ELF-1 (cell line): ENCODE measurements around the gene EVL.
"Not testable (repeated sequence)": the region's sequence is repeated elsewhere in the genome, so short reads cannot be mapped to it uniquely, and the experiment has no call there.

Experiments
- DNase-seq: peaks from one replicate; pipeline ENCODE4 v3.0.0-alpha.2; 2016; ENCODE audit warnings: low read depth, low spot score

The EVL gene, protein sequence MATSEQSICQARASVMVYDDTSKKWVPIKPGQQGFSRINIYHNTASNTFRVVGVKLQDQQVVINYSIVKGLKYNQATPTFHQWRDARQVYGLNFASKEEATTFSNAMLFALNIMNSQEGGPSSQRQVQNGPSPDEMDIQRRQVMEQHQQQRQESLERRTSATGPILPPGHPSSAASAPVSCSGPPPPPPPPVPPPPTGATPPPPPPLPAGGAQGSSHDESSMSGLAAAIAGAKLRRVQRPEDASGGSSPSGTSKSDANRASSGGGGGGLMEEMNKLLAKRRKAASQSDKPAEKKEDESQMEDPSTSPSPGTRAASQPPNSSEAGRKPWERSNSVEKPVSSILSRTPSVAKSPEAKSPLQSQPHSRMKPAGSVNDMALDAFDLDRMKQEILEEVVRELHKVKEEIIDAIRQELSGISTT

DNA sequence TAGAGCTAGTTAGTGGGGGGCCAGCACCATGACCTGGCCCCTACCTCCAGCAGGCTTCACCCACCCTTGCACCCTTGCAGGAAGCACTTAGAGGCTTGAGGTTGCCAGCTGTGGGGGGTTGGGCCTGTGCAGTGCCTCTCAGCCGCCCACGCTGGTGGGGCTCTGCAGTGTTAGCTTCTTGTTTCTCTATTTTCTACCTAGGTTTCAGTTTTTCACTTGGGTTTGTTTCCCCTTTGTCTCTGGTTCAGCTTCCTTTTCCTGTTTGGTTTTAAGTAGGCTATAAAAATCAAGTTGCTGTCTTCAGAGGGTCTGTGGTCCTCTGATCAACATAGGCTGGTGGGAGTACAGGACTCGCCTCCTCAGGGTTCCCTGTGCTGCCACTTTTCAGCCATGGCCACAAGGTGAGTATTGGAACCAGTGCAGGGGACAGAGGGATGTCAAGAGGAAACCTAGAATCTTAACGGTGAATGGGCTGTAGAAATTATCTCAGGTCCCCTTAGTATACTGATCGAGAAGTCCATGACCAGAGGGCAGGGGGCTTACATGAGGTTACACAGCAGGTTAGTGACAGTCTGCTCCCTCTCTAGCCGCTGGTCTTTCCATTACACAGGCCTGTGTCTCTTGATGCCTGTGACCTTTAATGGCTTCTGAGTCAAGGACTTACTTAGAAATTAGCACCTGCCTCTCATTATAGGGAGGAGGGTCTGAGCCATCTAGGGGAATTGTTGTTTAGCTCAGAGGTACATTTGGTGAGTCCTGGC lies at the start of gene EVL:
TSS of gene EVL (plus strand) at position 312 of the 761 bp plus-strand sequence. CDS start at position 391, 79 bp downstream.
- no peak for DNase-seq

DNA sequence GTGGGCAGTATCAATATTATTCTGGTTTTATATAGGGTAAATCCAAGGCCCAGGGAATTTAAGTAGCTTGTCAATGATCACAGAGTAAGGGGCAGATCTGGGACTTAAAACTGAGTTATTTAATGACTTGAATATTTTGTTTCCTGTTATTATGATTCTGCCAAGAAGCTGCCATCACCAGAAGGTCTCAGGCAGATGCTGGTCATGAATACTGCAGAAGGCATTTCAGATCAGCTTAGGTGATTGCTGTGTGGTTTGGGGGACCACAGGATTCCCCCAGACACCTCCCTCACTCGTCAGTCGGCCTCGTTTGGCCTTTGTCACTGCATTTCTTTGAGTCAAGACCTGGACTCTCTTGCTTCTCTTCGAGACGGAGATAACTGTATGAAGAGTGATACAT lies 47.7 kb upstream of the EVL start:
- DNase-seq = no peak

DNA sequence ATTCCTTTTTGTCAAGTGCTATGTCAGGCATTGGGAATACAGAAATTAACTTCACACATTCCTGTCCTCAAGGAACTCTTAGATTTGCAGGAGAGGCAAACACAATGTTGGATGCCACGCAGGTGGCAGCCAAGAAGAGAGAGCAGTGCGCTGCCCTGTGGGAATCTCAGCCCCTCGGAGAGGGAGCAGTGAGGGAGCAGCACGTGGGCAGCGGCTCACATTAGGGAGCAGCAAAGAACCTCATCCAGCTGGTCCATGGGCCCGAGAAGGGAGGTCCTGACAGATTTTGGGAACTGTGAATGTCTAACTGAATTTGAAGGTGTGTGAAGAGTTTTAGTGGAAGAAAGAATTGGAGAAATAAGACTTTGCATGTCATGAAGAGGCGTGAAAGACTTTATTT lies 47.2 kb upstream of the EVL start:
- DNase-seq = no peak

DNA sequence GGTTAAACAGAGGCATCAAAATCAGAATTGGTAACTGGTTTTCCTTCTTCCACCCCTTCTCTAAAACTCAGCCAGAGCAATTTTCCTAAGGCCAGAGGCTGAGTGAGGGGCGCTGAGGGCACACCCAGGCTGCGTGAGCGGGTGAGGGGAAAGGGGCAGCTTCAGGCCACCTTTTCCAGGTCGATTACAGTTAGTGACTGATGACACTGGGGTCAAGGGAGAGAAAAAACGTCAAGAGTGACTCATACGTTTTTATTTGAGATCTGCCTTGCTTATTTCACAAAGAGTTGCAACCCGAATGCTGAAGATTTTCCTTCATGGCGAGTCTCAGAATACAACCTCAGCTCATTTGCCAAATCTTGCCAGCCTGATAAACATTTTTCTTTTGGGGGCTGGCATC lies 46.7 kb upstream of the EVL start:
- no peak for DNase-seq

DNA sequence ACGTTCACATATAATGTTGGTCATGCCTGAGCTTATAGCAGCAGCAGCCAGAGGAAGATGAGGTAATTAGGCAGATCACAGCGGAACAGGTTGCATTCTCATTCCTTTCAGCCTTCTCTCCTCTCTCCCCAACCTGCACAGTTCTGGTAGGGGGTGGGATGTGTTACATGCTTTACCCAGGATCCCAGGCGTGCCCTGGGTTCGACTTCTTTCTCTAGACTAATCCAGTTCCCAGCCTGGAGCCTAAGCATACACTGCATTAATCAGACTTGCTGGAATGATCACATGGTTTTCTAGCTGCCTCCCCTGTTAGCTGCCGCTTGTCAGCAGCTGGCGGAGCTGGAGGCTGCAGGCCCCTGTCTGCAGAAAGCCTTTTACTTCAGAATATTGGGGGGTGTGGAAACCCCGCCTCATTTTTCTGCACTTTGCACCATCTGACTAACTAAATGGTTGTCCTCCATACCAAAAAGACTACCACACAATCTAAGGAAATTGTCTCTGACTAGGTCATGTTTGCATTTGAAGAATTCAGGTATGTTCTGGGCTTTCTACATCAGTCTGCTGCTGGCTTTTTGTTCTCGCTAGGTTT lies 46.0 kb upstream of the EVL start:
- DNase-seq = peak; percentile 52

DNA sequence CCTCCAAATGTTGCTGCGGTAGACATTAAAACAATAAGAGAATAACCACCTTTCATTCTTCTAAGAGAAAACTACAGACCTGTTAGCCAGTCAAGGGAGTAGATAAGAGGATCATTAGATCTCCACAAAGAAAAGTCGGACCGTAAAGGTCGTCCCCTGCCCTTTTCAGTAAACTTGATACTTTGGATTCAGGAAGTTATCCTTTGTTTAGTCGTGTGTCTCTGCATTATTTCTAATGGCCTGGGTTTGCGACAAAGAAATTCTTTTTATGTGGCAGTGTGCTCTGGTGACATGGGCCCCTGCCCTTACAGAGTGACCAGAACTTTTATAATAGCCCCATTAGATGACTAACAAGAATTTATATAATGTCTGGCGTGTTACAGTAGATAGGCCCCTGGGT lies 44.6 kb upstream of the EVL start:
- DNase-seq = no peak

DNA sequence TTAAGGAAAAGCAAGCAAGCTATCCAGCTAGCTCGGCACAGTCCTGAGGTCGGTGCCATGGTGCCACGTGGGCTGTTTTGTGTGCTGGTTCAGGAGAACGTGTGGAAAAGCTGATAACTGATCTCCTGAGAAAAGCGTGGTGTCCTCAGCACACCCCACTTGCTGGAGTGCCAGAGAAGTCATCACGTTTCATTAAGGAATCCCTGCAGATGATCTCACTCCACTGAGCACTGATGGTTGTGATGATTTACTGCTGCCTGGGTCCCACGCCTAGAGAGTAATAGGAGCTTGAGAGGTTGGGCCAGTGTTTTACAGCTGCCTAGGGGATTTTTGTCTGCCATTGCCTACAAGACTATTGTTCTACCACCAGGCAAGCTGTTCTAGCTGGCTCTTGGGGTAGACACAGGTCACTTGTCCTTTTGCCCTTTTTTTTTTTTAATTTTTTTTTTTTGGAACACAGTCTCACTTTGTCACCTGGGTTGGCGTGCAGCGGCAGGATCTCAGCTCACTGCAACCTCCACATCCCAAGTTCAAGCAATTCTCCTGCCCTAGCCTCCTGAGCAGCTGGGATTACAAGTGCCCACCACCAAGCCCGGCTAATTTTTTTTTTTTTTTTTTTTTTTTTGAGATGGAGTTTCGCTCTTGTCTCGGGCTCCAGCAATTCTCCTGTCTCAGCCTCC lies 42.3 kb upstream of the EVL start:
- peak; percentile 20 for DNase-seq

DNA sequence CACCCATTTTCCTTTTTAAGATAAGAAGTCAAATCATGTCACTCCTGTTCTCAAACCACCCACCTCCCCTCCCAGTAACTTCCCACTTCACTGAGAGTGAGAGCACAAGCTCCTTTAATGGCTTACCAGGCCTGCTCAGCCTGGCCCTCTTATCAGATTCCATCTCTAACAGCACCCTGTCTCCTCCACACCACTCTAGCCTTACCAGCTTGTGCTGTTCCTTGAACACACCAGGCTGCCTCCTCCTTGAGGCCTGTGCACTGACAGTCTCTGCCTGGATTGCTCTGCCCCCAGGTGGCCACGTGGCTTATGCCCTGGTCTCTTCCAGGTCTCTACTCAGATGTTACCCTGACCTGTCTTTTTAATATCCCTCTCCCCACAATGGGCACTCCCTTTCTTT lies 40.1 kb upstream of the EVL start:
- peak; percentile 87 for DNase-seq

DNA sequence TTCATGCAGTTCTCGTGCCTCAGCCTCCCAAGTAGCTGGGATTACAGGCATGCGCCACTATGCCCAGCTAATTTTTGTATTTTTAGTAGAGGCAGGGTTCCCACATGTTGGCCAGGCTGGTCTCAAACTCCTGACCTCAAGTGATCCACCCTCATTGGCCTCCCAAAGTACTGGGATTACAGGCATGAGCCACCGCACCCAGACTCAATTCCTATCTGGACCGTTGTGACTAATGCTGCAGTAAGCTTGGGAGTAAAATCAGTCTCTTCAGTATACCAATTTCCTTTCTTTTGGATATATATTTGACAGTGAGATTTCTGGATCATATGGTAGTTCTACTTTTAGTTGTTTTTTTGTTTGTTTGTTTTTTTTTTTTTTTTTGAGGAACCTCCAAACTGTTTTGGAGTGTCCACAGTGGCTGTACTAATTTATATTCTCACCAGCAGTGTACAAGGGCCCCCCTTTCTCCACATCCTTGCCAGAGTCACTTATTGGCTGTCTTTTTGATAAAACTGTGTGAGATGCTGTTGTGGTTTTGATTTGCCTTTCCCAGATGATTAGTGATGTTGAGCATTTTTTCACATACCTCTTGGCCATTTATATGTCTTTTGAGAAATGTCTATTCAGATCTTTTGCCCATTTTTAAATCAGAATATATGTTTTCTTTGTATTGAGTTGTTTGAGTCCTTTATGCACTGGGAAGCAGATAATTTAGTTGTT lies 37.3 kb upstream of the EVL start:
- no peak for DNase-seq

DNA sequence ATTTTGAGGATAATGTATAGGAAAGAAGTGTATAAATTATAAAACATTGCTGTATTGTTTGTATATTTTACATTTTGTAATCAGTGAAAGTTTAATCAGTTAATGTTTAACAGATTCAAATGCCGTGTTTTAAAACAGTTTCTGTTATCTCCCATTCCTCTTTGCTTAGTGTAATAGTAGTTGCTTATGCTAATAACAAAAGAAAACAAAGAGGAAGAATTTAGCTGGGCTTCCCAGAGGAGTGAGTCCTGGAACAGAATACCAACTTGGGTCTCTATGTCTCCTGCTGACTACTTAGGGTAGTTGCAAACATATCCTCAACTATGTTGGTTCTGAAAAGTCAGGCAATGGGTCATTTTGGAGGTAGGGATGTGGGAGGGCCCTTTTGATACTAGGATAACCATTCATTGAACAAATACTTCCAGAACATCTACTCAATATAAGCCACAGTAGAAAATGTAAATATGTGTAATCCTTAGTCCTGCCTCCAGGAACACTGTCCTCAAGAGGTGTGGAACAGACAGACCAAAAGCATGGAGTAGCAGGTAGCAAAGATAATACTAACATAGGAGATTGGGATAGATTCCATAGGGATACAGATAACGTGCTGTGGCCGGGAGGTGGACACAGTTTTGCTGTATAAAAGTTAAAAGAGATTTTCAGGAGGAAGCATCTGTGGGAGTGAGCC lies 36.1 kb upstream of the EVL start:
- DNase-seq = no peak

DNA sequence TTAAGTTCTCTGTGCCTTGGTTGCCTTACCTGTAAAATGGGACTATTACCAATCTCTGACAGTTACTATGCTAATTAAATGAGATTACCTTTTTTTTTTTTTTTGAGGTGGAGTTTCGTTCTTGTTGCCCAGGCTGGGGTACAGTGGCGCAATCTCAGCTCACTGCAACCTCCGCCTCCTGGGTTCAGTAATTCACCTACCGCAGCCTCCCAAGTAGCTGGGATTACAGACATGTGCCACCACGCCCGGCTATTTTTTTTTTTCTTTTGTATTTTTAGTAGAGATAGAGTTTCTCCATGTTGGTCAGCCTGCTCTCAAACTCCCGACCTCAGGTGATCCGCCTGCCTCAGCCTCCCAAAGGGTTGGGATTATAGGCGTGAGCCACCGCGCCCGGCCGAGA lies 35.2 kb upstream of the EVL start:
- not testable (repeated sequence) for DNase-seq

DNA sequence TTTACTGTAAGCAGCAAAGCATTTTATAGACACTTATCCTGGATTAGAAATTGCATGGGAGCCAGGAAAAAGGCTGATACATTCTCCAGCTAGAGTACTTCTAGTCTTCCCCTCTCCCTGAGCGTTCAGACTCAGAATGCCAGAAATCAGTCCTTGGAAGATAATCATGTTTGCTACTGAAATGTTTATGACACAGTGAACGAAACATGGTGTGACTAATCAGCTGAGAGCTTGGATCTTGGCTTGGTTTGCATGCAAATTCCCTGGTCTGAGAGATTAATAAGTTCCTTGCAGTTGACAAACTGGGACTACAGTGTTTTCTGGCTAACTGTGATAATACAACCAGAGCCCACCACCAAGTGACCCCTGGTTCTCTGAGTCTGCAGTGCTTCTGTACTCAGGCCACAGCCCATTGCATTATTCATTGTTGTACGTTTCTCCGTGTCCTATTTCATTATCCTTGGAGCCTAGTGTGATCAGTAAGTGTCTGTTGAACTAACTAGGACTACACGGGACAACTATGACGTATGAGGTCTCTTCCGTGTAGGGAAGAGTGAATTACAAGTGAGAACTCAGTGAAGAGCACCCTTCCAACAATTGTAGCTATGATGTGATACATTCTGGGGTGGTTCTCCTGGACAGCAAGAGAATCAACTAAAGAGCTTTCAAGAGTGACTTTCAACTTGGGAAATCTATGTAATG lies 34.6 kb upstream of the EVL start:
- DNase-seq = no peak

DNA sequence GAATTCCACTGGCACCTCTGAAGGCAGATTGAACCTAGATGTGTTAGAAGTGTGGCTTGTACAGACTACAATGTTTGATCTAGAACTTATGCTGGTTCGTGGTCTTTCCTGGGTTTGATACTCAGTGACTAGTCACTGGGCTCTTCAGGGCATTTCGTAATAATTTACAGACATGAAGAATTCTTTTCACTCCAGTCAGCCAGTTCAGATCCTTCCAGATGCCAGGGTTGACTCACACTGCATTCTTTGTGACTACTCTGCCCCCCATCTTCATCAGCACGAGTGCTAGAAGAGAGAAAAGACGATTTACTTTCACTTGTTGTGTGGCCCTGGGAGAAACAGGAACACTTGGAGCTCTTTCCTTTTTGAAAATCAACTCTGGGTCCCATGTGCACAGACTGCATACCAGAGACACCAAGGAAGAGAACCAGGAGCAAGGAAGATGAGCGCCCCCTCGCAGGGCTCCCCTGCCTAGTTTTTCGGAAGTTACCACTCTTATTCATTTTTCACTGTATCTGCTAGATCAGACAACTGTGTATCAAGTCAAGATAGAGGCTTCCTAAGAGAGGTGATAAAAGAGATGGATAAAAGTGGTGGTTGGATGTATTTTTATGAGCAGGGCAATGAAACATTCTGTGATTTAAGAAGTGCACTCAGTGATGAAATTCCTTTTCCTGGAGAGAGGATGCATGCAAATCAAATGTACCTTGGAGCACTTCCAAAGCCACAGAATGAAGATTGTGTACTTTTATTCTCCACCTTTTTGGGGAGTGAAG lies 33.5 kb upstream of the EVL start:
- peak; percentile 36 for DNase-seq

DNA sequence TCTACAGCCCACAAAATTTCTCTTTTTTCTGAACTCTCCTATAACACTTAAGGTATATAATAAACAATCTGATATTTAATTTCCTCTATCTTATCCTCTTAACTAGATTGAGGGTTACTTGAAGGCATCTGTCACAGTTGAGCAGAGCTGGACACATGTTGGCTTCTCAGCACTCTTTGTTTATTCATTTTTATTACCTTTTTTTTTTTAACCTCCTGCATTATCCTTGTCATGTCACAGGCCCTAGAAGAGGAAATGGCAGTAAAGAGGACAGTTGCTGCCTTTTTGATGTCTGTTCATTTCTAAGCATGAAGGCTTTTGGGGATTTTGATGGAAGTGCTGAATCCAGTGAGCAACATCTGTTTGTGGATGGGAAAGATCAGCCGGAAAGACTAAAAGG lies 32.5 kb upstream of the EVL start:
- no peak for DNase-seq

DNA sequence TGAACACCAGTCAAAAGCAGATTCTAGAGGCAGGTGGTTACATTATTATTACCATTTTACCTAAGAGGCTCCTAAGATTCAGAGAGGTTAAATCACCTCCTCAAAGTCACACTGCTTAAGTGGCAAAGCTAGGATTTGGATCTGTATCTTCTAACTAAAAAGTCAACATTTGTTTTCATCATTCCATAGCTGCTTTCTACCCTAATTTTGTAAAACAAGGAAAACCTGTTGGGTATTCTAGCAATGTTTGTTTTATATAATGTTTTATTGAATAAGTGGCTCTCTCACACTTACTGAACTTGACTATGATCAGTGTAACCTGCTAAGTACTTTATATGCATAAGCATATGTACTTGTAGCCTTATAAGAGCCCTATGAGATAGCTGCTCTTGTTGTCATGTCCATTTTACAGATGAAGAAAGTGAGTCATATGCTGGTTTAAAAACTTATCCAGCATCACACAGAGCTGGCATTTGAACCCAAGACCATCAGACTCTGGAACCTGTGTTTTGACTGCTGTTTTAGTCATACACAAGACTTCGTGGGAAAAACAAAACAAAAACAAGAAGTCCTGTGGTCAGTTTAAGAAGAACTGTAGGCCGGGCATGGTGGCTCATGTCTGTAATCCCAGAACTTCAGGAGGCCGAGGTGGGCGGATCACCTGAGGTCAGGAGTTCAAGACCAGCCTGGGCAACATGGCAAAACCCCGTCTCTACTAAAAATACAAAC lies 31.7 kb upstream of the EVL start:
- DNase-seq = no peak

DNA sequence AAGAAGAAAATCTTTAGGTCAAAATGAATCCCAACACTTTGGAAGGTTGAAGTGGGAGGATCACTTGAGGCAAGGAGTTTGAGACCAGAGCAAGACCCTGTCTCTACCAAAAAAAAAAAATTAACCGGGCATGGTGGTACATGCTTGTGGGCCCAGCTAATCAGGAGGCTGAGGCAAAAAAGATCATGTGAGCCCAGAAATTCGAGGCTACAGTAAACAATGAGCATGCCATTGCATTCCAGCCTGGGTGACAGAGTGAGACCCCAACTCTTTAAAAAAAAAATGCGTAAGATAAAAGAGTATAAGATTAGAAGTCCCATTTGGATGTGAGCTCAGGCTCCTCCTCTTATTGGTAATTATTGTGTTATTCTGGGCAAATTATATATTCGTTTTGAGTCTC lies 30.8 kb upstream of the EVL start:
- DNase-seq = no peak

DNA sequence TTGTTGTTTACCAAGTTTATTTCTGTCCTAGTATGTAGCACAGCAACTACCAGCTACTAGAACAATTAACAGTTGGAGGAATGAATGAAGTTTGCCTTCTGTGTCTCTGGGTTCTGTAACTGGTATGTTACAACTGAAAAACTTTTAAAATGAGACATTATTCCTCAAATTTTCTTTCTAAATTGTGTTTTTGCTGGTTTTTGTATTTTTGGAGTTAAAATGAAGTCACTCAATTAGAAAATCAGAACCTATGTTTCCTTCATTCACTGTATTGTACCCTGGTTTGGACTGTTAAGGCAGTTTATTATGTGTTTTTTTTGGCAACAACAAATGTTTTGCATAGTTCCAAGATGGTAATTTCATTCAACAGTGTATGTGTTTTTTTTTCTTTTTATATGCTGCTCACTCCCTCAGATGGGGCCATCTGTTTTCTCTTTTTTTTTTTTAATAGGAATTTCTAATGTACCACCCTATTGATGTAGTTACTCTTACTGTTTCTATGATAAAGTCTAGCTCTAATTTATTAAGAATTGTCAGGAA lies 30.2 kb upstream of the EVL start:
- DNase-seq = no peak

DNA sequence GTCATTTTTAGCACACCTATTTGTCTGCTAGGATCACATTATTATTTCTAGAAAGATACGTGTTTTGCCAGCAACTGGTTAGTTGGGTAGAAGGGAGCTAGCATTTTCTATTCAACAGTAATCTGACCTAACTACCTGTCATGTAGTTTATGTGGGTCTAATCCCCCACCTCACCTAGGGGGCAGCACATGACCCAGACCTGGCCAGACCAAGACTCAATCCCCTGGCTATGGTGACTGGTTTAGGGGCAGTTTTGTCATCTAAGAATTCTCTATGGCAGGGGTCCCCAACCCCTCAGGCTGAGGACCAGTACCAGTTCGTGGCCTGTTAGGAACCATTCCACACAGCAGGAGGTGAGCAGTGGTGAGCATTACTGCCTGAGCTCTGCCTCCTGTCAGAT lies 29.5 kb upstream of the EVL start:
- DNase-seq = no peak

DNA sequence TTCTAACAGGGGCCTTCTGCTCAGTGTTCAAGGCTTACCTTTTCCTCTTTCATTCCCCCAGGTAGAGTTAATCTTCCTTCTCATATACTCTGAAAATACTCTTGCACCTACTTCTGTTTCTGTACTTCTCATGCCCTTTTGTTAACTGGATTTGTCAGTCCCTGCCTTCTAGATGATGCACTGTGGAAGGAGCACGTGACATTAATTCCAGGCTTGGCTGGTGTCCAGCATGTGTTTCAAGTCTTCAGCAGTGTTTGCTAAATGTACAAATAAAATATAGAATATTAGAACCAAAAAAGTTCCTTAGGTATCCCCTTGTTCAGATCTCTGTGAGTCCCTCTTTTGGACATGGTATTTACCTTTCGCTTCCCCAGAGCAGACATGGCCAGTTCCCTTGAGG lies 27.9 kb upstream of the EVL start:
- no peak for DNase-seq
